EH (cell line): ENCODE measurements around the gene RNASE9.
"Not testable (repeated sequence)": the region's sequence is repeated elsewhere in the genome, so short reads cannot be mapped to it uniquely, and the experiment has no call there.

Experiments
- DNase-seq: peaks from one replicate; pipeline ENCODE4 v3.0.0-alpha.2; 2015; ENCODE audit warnings: low read depth

Gene RNASE9

GRCh38 chr14:20572382-20572990 lies 11.6 kb upstream of the RNASE9 start:
- not testable (repeated sequence) for DNase-seq

DNA sequence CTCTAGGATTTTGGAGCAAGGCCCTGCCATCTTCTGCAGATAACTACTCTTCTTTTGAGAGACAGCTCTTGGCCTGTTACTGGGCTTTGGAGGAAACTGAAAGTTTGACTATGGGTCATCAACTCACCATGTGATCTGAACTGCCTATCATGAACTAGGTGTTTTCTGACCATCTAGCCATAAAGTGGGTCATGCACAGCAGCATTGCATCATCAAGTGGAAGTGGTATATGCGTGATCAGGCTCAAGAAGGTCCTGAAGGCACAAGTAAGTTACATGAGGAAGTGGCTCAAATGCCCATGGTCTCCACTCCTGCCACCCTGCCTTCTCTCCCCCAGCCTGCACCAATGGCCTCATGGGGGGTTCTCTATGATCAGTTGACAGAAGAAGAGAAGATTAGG lies 9.9 kb upstream of the RNASE9 start:
- DNase-seq = not testable (repeated sequence)

- DNase-seq = not testable (repeated sequence)
Measured at GRCh38 chr14:20569865-20570264, 9.0 kb upstream of the RNASE9 start.

GRCh38 chr14:20569066-20569465 lies 8.2 kb upstream of the RNASE9 start:
- DNase-seq = no peak

DNA sequence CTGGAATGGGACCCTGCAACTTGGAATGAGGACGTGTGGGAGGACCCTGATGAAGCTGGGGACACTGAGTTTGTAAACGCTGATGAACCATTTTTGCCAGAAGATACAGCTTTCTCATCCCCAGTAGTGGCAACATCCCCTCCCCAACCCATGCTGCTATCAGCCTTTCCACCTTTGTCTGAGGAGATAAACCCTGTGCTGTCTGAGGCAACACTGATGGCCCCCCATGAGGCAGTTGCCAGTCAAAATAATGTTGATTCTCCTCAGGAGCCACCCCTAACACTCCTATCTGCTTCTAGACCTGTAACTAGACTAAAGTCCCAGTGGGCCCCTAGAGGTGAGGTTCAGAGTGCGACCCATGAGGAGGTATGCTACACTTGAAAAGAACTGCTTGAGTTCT lies 7.5 kb upstream of the RNASE9 start:
- DNase-seq = no peak

- not testable (repeated sequence) for DNase-seq
Measured at GRCh38 chr14:20567199-20567598, 6.4 kb upstream of the RNASE9 start.

GRCh38 chr14:20564501-20564997 lies 3.7 kb upstream of the RNASE9 start:
- no peak for DNase-seq

- DNase-seq = no peak
Measured at GRCh38 chr14:20563971-20564370, 3.1 kb upstream of the RNASE9 start.

DNA sequence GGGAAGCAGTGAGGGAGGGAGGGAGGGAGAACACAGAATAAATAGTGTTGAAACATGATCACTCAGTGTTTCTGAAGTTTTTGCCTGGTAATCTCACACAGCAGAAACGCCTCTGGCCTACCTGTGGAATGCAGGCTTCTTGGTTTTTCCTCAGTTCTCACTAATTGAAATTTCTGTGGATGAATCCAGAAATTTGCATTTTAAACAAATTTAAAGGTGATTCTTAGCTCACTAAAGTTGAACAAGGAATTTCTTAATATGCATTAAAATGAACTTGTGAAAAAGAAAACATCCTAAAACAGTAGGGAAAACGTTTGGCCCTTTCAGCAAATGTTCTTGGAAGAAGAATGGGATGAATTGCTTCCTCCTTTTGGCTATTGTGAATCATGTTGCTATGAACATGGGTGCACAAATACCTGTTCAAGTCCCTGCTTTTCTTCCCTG lies 1.4 kb downstream of the RNASE9 start:
- no peak for DNase-seq

DNA sequence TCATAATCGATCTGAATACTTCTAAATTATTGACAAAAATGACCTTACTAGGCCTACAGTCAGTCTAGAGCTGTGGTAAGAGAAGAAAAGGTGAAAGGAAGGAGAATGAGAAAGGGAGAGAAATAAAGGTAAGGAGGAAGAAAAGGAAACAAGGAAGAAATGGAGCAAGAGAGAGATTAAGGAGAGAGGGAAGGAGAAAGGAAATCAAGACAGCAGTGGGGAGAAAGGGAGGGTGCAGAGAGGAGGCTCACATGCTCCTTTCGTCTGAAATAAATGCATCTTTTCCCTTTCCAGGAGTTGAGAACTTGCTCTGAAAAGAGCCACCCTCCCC lies 3.7 kb downstream of the RNASE9 start:
- no peak for DNase-seq

- DNase-seq = no peak
Measured at GRCh38 chr14:20556500-20557211, 4.2 kb downstream of the RNASE9 start.

DNA sequence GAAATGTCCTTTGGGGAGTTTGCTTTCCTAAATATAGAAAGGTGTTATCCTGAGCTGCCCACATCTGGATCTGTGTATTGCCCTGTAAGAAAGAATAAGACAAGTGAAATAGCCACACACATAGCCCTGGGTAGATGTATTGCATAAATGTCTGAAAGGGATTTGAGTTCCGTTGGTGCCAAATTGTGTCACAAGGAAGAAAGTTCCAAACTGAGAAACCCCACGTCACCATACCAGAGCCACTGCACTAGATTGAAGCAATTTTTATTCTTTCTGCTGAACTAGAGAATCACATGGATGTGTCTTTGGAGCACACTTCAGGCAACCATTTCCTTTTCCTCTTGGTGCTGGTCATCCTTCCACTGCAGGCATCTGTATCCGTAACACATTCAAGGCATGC lies 5.0 kb downstream of the RNASE9 start:
- no peak for DNase-seq

DNA sequence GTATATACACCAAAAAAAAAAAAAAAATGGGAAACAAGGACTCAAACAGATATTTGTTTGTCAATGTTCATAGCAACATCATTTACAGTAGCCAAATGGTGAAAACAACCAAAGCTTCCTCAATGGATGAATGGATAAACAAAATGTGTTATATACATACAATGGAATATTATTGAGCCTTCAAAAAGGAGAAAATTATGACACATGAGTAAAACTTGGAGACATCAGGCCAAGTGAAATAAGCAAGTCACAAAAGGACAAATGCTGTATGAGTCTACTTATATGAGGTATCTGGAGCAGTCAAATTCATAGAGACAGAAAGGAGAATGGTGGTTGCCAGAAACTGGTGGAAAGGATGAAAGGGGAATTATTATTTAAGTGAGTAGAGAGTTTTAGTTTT lies 7.8 kb downstream of the RNASE9 start:
- DNase-seq = no peak

GRCh38 chr14:20551606-20552005 lies 9.2 kb downstream of the RNASE9 start:
- DNase-seq = no peak

DNA sequence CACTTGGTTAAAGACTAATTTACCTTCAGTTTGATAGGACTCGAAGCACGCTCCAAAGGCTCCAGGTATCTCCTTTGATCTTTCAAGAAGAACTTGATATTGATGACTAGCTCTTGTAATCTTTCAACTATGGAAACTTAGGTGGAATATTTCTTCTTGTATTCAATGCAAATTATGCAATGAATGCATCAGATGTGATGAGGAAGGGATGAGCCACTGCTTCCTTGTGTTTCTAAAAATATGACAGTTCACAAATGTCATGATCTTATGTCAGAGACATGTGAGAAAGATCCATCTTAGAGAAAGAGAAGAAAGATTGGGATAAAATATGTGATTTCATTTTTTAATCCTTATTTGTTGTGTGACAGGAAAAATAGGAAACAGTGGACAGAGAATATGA lies 9.9 kb downstream of the RNASE9 start:
- no peak for DNase-seq

DNA sequence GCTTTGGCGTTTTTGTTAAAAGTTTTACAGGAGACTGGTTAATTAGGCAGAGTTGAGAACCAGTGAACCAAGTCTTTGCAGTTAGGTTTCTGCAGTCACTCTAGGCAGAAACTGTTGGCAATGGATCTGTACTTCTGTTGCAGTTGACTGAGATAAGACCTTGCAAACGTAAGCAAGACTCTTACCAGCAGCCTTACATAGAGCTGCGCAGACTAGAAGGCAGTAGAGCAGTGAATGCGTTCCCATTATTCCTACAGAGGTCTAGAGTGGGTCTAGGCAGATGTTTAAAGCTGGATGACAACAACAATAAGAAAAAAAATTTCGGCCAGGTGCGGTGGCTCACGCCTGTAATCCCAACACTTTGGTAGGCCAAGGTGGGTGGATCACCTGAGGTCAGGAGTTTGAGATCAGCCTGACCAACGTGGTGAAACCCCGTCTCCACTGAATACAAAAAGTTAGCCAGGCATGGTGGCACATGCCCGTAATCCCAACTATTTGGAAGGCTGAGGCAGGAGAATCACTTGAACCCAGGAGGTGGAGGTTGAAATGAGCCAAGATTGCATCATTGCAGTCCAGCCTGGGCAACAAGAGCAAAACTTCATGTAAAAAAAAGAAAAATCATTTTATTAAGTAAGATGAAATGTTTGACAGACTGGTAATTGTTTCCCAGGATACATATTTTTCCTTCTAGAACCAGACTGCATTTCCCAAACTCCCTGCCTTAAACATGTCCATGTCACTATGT lies 12.3 kb downstream of the RNASE9 start:
- no peak for DNase-seq

- no peak for DNase-seq
Measured at GRCh38 chr14:20546877-20547276, 14.0 kb downstream of the RNASE9 start.

DNA sequence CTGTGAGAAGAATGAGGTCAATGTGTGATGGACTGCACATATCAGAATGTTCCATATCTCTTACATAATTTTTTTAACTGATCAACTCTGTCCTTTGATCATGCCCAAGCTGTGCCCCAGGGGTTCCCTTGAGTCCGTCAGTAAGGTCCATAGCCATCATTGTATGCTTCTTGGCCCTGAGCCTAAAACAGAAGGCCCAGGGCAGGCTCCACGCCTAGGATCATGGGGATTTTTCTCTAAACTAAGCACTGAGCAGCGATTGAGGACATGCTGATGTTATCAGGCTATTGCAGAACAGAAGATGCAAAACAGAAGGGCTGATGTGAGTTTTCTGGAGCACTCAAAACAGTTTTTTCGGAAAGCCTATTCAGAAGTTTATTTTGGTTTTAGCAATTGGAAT lies 20.9 kb downstream of the RNASE9 start:
- no peak for DNase-seq

- DNase-seq = peak; percentile 70
Measured at GRCh38 chr14:20530771-20531571, 29.9 kb downstream of the RNASE9 start.

DNA sequence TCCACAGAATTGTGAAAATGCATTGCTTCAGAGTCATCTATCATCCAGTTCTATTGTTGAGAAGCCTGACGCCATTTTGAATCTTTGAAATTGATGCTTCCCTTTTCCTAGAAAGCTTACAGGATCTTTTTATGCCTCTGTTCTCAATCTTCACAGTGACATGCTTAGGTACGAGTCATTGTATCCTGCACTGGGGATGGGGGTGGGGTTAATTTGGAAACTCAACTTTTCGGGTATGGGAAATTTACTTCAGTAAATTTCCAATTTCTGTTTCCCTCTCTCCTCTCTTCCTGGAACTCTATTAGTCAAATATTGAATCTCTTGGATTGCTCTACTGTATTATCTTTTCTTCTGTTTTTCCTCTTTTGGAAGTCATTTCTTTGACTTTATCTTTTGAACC lies 31.0 kb downstream of the RNASE9 start:
- no peak for DNase-seq

- no peak for DNase-seq
Measured at GRCh38 chr14:20524027-20524426, 36.8 kb downstream of the RNASE9 start.

DNA sequence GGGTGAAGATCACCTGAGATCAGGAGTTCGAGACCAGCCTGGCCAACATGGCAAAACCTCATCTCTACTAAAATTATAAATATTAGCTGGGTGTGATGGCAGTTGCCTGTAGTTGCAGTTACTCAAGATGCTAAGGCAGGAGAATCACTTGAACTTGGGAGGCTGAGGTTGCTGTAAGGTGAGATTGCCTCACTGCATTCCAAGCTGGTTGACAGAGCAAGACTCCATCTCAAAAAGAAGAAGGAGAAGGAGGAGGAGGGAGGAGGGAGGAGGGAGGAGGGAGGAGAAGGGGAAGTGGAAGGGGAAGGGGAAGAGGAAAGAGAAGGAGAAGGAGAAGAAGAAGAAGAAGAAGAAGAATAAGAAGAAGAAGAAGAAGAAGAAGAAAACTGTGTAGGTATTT lies 38.5 kb downstream of the RNASE9 start:
- DNase-seq = no peak
